GM12878 (cell line): ENCODE results near the gene IPPK.

Source experiments
- ATF7 ChIP-seq: fragments of 450-650 bp; IDR thresholded peaks from 2 replicates; pipeline ENCODE4 v1.6.1; 2016; ENCODE audit warnings: low read depth, mild to moderate bottlenecking
- CTCF ChIP-seq, 3 experiments: IDR thresholded peaks in 2 of 3; conservative IDR thresholded peaks in 1 of 3; 2 replicates each; pipeline ENCODE4 v1.5.1; 2011; ENCODE audit warnings: low read depth in 3 of 3, low read length in 3 of 3, mild to moderate bottlenecking in 3 of 3, control low read depth in 2 of 3, moderate library complexity in 2 of 3, inconsistent platforms in 1 of 3, mixed read lengths in 1 of 3; ENCODE audit not compliant: control insufficient read depth in 2 of 3, insufficient read depth in 1 of 3; ENCODE audit errors: extremely low read depth in 1 of 3
- FOS ChIP-seq: IDR thresholded peaks from 3 replicates; pipeline ENCODE4 v1.6.1; 2011; ENCODE audit warnings: borderline replicate concordance; ENCODE audit not compliant: insufficient read length; ENCODE audit errors: extremely low read depth
- JUND ChIP-seq: IDR thresholded peaks from 2 replicates; pipeline ENCODE4 v1.6.1; 2012; ENCODE audit warnings: low read depth, mild to moderate bottlenecking, low read length, improper control_type of control experiment, moderate library complexity
- POLR2A ChIP-seq: IDR thresholded peaks from 2 replicates; pipeline ENCODE4 v1.6.1; 2011; ENCODE audit warnings: low read depth, mild to moderate bottlenecking, low read length
- POLR2AphosphoS5 ChIP-seq: IDR thresholded peaks from 2 replicates; pipeline ENCODE4 v1.6.1; 2011; ENCODE audit warnings: mild to moderate bottlenecking, low read length, inconsistent platforms
- SMARCA5 ChIP-seq: fragments of 450-650 bp; IDR thresholded peaks from 2 replicates; pipeline ENCODE4 v1.6.1; 2017; ENCODE audit warnings: mild to moderate bottlenecking
- SPI1 ChIP-seq: IDR thresholded peaks from 2 replicates; pipeline ENCODE4 v1.6.1; 2011; ENCODE audit warnings: low read depth, mild to moderate bottlenecking, low read length, moderate library complexity, borderline replicate concordance; ENCODE audit not compliant: insufficient read depth
- YY1 ChIP-seq: IDR thresholded peaks from 2 replicates; pipeline ENCODE4 v1.6.1; 2011; ENCODE audit warnings: low read depth, mild to moderate bottlenecking, low read length
- ZBTB11 ChIP-seq: fragments of 450-650 bp; formaldehyde crosslinking; IDR thresholded peaks from 2 replicates; pipeline ENCODE4 v1.5.0; 2022; ENCODE audit warnings: mild to moderate bottlenecking, missing genetic modification characterization

- TF ChIP-seq JUND, result no peak
- TF ChIP-seq POLR2AphosphoS5, result no peak
- TF ChIP-seq SMARCA5, result no peak
- TF ChIP-seq CTCF (IDR thresholded peaks at IDR 0.05 in 2 of 3, conservative IDR thresholded peaks at IDR 0.05 in 1 of 3; ENCODE audit: control insufficient read depth in 2 of 3, extremely low read depth in 1 of 3, insufficient read depth in 1 of 3, low read depth in 3 of 3, low read length in 3 of 3), result no peak
- no peak for TF ChIP-seq FOS
- TF ChIP-seq SPI1, result no peak
- no peak for TF ChIP-seq POLR2A
- TF ChIP-seq ATF7, result no peak
- TF ChIP-seq ZBTB11 (CRISPR knock-in tag), result no peak
- no peak for TF ChIP-seq YY1
Observed at GRCh38 chr9:92659601-92660000, 10.3 kb downstream of the IPPK start.
